HG03060 (cell line): ENCODE measurements around the gene IL18RAP.
A peak's percentile ranks its signal among the peaks of the same experiment; 100 is the strongest.

Experiments used
- ATAC-seq: cut with Tn5 transposase; IDR thresholded peaks from one replicate; pipeline ENCODE4 v1.9.1; 2021; ENCODE audit warnings: low read depth, moderate number of reproducible peaks; ENCODE audit not compliant: unreplicated experiment

IL18RAP gene

DNA sequence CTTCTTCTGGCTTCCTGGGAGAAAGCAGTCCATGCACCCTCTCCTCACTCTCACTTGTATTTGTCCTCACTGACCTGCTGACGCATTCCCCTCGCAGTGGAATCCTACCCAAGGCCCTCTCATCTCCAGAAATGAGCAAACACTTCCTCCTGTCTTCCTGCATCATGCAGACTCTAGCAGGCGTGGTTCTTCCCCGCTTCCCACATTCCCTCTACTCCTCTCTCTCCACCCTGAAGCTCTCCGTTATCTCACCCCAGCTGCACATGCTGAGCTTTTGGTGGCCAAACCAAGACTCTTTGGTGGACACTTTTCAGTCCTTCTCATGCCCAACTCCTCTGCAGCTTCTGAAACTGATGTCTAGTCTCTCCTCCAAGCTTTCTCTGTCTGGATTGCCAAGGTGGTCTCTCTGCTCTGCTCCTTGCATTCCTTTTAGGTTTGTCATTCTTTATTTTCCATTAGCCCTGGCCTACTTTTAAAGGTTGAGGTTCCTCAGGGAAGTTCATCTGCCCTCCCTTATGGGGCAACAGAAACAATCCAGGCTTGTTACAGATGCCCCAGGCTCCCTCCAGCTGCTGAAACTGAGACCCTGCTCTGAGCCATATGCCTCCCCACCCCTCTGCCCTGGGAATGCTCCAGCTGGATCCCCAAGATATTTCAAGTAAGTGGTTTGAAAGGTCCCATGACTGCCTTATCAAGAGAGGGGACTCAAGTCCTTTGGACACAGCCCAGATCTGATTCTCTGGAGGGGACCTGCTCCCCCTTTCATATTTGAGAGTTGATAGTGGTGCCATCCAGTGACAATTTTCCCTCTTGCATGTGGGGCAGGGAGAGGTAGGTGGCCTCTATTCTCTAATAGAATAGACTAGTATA, 835 bp upstream of the IL18RAP start:
- no peak for ATAC-seq

DNA sequence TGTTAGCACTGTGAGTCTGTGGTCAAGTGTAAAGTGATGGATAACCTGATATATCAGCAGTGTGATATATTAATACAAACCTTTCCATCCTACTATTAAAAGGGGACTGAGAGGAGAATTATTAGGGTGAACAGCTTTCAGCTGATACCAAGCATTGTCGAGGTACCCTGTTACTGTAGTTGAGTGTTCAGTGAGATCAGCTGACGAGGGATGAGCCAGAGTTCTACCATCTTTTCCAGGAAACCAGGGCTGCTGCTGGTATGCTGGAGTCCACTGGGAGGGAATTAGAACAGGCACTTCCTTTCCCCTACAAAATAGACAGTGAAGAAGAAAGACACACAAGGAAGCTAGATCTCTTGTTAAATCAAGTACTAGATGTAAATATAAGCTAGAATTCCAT, 408 bp downstream of the IL18RAP start:
- ATAC-seq, result no peak

DNA sequence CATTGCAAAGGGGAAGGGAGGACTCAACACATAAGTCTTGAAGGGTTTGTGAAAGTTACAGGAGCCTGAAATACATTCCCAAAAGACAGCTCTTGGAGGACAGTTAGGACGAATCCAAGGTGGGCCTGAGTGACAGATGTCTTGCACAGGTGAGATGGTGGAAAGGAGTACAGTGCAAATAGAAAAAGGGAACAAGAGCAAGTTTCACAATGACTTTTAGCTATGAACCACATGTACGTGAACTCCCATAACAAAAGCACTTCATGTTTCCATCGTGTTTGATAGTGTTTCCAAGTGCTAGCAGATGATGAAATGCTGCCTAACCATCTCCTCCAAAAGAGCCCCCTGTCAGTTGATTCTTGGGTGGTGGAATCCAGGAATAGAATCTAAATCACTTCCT, 1.8 kb downstream of the IL18RAP start:
- ATAC-seq, result peak; percentile 93

DNA sequence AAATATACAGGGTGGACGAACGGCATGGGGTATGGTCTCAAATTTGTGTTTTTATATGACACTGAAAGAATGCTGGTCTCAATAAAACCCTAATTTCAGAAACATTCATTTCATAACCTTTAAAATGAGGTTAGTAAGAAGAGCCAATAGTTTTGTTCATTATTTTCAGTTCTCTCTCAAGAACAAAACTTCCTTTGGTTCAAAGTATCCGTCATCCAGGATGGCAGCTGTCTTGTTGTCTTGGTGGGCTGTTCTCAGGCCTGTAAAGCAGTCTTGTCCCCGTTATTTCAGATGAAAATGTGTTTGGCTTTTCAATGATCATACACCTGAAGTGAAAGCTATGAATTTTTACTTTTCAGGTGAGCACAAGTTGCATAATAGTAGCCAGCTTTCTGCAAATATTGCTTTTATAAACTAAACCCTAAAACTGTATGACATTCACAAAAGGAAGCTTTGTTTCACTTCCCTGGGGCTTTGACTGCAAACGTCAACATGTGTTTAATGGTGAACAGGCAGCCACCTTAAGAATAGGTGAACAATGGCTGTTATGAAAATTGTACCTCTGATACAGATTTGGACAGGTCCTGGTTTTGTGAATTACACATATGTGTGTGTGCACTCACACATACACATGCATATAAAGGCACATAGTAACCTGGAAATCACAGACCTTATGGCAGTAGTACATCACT, 2.6 kb downstream of the IL18RAP start:
- ATAC-seq, result no peak

DNA sequence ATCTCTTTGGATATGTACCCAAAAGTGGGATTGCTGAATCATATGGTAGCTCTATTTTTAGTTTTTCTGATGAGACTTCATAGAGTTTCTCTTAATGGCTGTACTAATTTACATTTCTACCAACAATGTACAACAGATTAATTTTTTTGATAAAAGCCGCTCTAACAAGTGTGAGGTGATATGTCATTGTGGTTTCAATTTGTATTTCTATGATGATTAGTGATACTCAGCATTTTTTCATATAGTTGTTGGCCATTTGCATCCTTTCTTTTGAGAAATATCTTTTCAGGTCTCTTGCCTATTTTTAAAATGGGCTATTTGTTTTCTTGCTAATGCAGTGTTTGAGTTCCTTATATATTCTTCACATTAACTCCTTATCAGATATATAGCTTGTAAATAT, 4.3 kb downstream of the IL18RAP start:
- no peak for ATAC-seq

DNA sequence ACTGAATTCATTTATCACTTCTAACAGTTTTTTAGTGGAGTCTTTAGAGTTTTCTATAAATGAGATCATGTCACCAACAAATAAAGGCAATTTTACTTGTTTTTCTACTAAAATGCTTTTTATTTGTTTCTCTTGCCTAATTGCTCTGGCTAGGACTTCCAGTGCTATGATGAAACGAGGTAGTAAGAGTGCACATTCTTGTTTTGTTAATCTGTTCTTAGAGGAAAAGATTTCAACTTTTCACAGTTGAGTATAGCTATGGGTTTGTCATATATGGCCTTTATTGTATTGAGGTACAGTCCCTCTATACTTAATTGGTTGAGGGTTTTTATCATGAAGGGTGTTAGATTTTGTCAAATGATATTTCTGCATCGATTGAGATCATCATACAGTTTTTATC, 5.6 kb downstream of the IL18RAP start:
- no peak for ATAC-seq

DNA sequence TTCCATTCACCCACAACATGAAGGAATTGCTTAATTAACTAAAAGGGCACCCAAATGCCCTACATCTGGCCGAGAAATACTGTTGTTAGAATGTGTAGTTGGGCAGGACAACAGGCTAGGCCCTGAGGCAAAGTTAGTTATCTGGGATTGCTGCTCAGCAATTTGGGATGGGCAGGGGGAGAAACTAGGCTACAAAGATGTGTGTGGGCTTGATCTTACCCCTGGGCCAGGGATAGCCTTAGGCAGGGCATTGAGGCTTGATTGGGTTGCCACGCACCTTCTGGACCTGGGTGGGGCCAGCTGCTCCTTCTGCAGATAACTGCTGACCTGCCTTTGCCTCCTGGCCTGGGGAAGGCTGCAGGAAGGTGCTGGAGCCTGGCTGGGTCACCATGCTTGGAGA, 9.4 kb downstream of the IL18RAP start:
- ATAC-seq, result no peak

DNA sequence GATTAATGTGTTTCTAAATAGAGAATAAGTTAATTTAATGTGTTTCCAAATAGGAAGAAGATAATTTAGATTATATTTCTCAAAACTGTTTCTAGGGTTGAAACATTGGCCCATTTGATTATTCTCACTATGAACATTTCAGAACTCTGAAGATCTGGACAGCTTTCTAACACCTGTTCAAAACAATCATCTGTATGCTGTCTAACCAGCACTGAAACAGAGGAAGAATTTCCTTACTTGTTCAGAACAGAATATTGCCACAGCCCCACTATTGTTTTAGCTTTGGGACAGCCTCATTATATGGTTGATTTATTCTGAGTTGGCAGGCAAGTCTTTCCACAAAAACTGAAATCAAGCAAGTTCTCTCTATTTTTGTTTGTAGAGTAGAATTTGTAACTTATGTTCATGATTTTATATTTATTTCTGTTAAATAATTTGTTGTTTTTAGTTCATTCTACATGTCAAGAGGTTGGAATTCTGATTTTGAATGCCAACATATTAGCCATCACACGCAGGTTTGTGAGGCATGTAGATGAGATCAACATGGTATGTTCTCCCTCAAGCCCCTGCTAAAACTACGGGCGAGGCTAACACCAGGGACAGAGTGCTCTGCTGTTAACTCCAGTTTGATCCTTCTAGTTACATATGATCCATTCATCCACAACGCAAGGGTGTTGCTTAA, 11.2 kb downstream of the IL18RAP start:
- ATAC-seq, result no peak

DNA sequence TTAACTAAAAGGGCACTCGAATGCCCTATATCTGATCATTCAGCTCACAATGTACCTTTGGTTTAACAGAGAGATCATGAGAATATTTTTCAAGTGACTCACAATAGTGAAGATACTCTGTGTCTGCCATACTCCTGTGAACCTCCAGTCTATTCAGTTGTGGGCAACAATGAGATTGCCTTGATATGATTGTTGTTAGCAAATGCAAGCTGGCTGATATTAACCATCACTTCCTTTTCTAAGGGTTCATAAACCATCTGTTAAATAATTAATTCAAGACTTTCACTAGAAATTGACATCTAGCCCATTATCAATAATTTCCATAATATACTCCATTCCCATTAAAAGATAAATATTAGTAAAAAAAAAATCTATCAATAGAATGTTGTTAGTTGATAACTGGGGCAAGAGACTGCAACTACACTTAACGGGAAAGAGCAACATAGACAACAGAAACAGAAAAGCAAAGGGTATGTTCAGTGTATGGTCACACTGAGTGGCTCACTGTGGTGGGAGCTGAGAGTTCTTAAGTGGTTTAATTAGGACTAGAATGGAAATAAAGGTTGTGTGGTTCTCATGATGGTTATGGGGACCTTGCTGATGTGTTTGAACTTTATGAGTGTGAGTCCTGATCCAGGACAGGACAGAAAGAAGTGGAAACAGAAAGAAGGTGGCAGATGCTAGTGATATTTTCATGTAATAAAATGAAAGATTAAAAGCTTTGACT, 11.9 kb downstream of the IL18RAP start:
- no peak for ATAC-seq

DNA sequence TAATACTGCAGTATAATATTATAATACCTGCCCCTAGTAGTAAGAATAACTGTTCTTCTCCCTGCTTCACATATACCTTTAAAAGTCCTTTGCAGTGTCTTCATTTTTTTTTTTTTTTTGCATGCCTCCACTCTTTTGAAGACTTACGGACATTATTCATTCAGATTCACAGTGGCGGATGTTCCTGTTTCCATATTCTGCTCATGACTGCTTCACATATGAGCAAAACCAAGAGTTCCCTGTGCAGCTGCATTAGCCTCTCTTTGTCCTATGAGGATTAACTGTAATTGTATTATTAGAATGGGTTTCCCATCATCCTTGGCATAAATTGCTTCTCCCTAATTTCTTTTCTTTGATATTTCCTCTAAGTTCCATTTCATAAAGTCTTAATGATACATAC, 12.8 kb downstream of the IL18RAP start:
- ATAC-seq, result no peak

DNA sequence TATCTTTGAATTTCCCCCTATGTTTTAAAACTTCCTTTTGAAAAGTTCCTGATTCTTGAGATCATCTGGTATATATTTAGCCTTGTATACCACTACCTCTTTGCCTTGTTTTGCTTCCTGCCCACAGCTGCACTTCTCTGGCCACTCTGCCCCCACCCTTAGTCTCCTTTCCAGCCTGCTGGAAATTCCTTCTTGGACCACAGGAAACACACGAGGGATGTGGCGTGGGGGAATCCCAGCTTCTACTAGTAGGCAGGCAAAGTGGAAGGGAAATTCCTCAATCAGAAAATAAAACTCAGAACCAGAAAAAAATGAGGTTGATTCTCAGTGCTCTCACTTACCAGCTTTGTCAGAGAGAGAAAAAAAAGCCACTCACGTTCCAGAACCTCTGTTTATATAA, 13.4 kb downstream of the IL18RAP start:
- ATAC-seq, result no peak

DNA sequence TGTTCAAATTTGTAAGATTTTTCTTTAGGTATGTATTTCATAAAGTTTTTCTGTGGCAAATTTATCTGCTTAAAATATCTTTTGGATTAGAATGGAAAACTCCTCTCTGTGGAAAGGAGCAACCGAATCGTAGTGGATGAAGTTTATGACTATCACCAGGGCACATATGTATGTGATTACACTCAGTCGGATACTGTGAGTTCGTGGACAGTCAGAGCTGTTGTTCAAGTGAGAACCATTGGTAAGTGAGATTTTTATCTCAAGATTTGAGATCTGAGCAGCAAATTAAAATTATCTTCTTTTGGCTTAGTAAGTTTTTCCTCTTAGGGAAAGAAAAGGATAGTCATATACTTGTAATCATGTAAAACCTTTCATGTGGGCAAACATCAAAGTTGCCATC, 14.2 kb downstream of the IL18RAP start:
- no peak for ATAC-seq

DNA sequence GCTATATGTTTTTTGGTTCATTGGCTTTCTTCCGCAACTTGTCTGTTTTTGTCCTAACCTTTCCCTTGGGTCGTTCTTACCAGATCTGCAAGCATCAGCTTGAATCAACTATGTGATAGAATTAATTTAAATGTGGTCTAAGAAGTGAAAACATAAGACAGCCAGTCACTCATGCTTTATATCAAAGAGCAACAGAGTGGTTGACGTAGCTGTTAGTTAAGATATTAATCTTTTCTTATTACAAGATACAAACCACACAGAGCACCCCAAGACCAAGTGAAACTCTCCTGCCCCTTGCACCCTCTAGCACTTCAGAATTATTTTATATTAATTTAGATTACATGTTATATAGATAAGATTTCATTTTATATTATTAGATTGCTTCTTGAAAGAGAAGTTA, 15.2 kb downstream of the IL18RAP start:
- ATAC-seq, result no peak

DNA sequence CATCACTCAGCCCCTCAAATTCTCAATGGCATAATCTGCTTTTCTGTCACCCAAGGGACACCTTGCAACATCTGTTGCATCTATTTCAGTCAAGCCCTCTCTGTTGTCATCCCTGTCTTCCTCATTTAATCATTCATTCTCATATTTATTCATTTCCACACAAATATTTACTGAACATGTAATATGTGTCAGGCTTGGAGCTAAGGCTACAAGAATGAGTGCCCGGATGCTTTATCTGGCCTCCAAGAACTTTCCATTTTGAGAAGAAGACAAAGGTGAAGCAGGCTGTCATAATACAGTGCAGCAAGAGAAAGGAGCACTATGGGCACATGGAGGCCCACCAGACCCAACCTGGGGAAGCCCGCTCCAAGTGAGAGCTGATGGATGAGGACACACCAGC, 15.6 kb downstream of the IL18RAP start:
- no peak for ATAC-seq

DNA sequence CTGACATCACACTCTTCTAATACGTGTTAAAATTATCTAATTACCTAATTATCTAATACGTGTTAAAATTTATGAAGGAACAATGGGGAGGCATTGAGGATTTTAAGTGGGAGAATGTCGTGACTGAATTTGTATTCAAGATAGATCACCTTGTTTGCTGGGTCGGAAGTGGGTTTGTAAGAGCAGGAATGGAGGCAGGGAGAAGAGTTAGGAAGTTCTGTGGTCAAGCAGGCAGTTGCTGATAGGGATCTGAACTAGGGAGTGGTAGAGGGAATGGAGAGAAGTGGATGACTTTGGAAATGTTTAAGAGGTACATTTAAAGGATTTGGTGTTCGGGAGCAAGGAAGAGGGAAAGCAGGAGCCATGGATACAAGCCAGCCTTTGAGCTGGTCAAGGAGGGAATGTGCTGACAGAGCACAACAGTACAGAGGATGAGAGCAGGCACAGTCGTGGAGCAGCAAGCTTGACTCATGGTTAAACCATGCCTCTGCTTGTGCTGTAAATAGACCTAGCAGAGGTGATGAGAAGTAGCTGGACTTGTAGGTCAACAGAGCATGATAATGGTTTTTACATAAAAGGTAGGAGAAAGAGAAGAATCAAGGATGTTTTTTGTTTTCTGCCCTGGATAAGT, 16.2 kb downstream of the IL18RAP start:
- ATAC-seq, result no peak

DNA sequence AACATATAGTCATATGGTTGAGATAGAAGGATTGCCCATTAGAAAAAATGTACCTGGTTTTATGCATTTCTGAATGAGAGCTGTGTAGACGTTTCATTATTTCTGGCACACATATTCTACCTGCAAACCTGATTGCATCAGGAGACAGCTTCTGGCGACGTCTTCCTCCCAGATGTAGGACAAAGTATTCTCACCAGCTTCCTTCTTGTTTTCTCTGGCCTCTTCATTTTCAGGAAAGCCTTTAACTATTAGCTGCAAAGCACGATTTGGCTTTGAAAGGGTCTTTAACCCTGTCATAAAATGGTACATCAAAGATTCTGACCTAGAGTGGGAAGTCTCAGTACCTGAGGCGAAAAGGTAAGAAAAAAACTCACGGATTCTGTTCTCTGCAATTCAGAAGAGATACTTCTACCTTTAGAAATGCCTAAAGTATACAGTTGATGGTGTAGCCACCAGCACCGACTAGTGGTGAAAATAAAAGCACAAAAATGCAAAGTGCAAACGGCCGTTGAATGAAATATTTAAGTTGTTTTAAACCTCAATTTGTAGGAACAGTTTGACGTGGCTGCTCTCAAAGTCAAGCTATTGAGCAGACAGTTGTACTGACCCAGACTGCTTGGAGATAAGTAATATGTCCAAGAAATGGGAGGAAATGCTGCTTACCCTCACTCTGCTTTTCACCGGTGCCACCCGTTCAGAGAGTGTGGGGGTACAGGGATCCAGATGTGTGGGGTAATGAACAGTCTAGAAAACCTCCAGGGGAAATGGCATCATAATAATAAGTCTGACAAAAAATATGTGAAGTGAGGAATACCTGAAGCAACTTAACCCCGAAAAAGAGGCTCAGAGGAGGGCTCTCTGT, 20.2 kb downstream of the IL18RAP start:
- no peak for ATAC-seq

DNA sequence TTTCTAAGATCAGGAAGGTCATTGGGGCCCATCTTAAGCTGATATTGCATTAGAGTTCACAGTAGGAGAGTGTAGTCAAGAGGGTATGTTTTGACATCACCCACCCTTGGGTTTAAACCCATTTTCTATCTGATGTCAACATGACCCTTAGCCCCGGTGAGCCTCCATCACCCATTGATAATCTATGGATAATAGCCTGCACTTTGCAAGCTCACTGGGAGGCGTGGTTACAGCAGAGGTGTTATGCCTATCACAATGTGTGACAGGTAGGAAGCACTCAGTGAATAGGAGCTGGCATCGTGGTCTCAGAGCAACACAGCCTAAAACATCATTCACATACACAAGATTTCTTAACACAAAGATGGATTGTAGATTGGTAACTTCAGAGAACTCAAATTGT, 21.3 kb downstream of the IL18RAP start:
- no peak for ATAC-seq

DNA sequence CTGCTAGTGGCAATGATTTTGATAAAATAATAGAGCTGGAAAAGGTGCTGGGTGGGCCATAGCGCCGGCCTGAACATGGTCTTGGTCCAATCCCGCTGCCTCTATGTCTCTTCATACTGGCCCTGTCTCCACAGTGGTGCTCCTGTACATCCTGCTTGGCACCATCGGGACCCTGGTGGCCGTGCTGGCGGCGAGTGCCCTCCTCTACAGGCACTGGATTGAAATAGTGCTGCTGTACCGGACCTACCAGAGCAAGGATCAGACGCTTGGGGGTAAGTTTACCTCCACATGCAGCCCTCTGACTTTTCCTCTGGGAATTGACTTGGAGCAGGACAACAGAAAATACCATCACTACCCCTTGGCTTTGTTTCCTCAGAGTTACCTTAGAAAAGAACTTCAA, 24.0 kb downstream of the IL18RAP start:
- no peak for ATAC-seq

DNA sequence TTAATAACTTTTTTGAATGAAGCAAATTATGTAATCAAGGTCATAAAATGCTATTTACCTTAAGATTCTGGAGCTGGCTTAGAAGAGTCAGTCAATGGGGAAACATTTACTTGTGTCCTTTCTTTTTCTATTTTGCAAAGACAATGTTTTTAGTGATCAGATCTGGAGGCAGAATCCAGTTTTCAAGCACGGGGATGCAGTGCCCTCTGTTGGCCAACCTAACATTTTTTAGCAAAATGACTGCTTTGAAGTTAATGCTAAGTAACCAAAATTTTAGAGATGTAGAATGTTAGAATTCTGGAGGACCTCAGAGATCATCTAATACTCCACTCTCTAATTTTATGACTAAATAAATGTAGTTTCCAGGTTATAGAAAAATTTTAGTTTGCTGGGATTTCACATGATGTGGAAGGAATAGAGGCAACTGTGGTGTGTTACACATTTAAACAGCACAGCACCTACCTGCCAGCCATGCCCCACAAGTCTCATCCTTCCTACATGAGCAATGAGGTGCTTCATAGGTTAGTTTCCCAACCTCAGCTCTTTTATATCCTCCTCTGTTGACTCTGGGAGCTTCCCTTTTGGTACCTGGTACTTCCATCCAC, 26.5 kb downstream of the IL18RAP start:
- ATAC-seq, result no peak
